GM12865 (cell line): ENCODE results near the gene TLR8.

Experiments used
- DNase-seq: peaks from one replicate; pipeline ENCODE4 v3.0.0; 2010; ENCODE audit warnings: low read depth
- H3K4me3 ChIP-seq: 2 replicates; pipeline ENCODE4 v1.5.1; 2011; ENCODE audit warnings: mild to moderate bottlenecking, low read depth, low read length, control low read depth
- TF ChIP-seq, protein P1 (sequence below): IDR thresholded peaks from 2 replicates; pipeline ENCODE4 v1.5.1; 2011; ENCODE audit warnings: low read length, control low read depth, low read depth, inconsistent platforms; ENCODE audit not compliant: insufficient read depth; ENCODE audit errors: missing control alignments

The TLR8 gene

DNA sequence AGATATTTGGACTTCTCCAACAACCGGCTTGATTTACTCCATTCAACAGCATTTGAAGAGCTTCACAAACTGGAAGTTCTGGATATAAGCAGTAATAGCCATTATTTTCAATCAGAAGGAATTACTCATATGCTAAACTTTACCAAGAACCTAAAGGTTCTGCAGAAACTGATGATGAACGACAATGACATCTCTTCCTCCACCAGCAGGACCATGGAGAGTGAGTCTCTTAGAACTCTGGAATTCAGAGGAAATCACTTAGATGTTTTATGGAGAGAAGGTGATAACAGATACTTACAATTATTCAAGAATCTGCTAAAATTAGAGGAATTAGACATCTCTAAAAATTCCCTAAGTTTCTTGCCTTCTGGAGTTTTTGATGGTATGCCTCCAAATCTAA is 19.3 kb upstream of the TLR8 start:
- no peak overlapping the region for H3K4me3 ChIP-seq
- TF ChIP-seq, protein P1, sequence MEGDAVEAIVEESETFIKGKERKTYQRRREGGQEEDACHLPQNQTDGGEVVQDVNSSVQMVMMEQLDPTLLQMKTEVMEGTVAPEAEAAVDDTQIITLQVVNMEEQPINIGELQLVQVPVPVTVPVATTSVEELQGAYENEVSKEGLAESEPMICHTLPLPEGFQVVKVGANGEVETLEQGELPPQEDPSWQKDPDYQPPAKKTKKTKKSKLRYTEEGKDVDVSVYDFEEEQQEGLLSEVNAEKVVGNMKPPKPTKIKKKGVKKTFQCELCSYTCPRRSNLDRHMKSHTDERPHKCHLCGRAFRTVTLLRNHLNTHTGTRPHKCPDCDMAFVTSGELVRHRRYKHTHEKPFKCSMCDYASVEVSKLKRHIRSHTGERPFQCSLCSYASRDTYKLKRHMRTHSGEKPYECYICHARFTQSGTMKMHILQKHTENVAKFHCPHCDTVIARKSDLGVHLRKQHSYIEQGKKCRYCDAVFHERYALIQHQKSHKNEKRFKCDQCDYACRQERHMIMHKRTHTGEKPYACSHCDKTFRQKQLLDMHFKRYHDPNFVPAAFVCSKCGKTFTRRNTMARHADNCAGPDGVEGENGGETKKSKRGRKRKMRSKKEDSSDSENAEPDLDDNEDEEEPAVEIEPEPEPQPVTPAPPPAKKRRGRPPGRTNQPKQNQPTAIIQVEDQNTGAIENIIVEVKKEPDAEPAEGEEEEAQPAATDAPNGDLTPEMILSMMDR = no peak
- DNase-seq = no peak

DNA sequence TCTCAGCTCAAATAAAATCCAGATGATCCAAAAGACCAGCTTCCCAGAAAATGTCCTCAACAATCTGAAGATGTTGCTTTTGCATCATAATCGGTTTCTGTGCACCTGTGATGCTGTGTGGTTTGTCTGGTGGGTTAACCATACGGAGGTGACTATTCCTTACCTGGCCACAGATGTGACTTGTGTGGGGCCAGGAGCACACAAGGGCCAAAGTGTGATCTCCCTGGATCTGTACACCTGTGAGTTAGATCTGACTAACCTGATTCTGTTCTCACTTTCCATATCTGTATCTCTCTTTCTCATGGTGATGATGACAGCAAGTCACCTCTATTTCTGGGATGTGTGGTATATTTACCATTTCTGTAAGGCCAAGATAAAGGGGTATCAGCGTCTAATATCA is 18.7 kb upstream of the TLR8 start:
- no peak overlapping the region for H3K4me3 ChIP-seq
- DNase-seq = peak; percentile 41
- TF ChIP-seq, protein P1 = no peak

DNA sequence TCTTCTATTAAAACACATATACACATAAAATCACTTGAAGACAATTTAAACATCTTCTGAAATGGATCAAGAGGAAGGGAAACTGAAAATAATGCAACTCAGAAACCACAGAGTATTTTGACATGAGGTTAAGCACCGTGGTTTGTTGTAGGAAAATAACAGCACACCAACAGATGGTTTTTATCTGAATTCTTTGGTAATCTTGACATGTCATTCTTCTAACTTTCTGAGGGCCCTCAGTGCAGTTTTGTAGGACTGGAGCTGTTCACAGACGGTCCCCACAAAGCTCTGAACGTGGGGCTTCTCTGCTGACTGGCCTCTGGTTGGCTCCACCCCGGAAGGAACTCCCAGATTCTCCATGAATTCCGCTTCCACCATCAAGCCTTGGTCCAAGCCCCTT is 16.0 kb upstream of the TLR8 start:
- peak overlapping the region; percentile 29; the same call in 1 of the 2 replicates for H3K4me3 ChIP-seq
- TF ChIP-seq, protein P1 = no peak
- DNase-seq = peak; percentile 80

DNA sequence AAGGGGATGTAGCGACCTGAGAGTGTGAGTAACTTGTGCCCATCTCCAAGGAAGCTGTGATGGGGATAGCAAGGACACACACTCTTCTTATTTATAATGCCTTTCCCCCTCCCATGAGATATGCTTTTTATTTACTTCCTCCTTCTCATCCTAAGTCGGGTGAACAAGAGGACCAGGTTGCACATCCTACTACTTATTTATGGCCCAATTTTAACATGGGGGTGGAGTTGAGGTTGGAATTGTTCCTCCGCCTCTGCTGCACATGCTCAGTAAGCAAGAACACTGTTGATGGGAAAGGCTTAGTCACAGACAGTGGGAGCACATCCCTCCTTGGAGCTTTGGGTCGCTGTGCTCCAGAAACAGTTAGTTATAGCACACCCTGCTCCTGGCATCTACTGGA is 15.2 kb upstream of the TLR8 start:
- no peak overlapping the region for H3K4me3 ChIP-seq
- peak; percentile 31 for DNase-seq
- TF ChIP-seq, protein P1 = no peak

DNA sequence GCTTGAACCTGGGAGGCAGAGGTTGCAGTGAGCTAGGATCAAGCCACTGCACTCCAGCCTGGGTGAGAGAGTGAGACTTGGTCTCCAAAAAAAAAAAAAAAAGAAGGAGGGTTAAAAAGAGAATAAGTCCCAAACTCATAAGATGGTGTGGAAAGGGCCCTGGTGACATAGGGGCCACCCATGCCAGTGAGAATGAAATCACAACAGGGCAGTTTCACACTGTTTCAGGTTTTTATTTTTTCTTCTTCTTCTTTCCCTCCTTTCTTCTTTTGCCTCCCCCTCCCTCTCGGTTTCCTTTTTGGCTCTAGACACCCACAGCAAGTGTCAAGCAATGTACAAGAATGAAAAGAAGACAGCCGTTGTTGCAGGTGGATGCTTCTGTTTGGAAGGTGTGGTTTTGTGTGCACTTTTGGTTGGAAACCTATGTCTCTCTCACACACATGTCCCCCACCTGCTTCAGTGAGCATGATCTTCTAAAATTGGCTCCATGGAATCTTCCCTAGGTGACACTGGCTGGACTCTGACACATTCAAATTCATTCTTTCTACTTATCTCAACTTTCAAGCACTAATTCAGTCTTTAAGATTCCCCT is 14.4 kb upstream of the TLR8 start:
- no peak overlapping the region for H3K4me3 ChIP-seq
- TF ChIP-seq, protein P1 = no peak
- DNase-seq = peak; percentile 86

DNA sequence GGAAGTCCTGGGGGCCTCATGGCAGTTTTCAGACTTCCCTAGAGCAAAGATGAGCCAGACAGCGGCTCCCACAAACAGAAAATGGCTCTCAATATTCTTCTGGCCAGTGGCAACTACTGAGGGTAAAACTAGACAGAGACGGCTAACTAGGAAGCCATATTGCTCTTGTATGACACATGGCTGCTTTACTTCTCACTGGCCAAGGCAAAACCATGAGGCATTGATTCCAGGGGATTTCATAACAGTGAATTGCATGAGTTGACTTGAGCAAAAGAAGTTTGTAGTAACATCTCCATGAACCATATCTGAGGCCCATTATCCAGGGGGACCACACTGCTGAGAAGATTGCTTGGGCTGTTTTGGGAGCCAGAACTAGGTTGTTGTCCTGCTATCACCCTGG is 13.7 kb upstream of the TLR8 start:
- no peak overlapping the region for H3K4me3 ChIP-seq
- TF ChIP-seq, protein P1 = no peak
- no peak for DNase-seq

DNA sequence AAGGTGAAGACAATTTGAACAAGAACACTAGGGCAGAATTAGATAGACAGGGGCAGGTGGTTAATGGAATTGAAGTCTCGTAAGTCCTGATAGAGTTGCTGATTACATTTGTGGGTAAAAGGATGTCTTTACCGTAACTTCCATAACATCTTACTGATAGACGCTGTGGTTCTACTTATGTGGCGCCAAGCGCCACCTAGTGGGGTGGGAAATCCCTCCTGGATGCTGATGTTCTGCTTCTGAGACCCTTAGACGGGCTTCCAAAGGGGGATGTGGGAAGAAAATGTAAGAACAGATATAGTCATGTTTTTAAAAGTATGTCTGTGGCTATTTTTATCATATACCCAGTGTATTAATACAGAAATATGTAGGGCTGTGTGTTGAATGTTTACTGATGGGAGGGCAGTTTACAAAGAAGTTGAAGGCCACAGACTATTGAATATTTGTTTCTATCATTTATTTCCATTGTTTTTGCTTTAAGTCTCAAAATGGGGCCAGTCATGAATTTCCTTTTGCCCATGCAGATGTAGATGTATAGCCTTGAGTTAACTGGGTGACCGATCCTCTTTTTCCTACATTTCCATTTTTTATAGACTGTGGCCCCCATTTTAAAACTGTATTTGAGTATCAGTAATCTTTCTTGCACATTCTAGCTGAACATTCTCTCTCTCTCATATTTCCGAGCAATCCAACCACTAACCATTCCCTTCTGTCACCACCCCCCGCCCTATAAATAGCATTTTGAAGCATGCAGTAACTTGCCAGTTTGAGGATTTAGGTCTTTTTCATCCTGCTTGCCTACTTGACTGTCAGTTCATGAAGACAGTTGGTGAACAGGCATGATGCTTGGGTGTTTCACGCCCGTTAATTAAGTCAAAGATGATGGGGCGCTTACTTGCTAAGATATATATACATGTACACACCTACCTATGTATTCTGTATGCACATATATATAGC is 12.1 kb upstream of the TLR8 start:
- TF ChIP-seq, protein P1 = peak; percentile 62
- peak; percentile 71 for DNase-seq
- H3K4me3 ChIP-seq = no peak overlapping the region
